Transverse colon (tissue), 4 donors: ENCODE results near the gene GAS7. TPM values are rescaled to one million over a fixed set of nuclear protein-coding genes. Genes with fewer than 3 reads are reported as not detected.

Source experiments
- DNase-seq: peaks from one replicate; pipeline ENCODE4 v3.0.0-alpha.2; 2019
- H3K27ac ChIP-seq, 4 donors: fragments of 200-600 bp; sonication (generic); 2 replicates each; pipeline ENCODE4 v1.5.1; 2016 to 2018; ENCODE audit warnings: inconsistent platforms in 4 of 4
- H3K27me3 ChIP-seq: fragments of 200-600 bp; sonication (generic); 2 replicates; pipeline ENCODE4 v1.5.1; 2017; ENCODE audit warnings: inconsistent platforms
- H3K36me3 ChIP-seq, 4 donors: fragments of 200-600 bp; sonication (generic); 2 replicates each; pipeline ENCODE4 v1.5.1; 2017 to 2019; ENCODE audit warnings: inconsistent platforms in 4 of 4
- H3K4me1 ChIP-seq, 4 donors: fragments of 200-600 bp; sonication (generic); 2 replicates each; pipeline ENCODE4 v1.5.1; 2017 to 2020; ENCODE audit warnings: inconsistent platforms in 4 of 4
- H3K4me3 ChIP-seq, 4 donors: fragments of 200-600 bp; sonication (generic); 1 replicate in 1 of 4; 2 replicates in 3 of 4; pipeline versions ENCODE4 v1.5.1 to v1.6.1; 2017 to 2019; ENCODE audit warnings: inconsistent platforms in 4 of 4
- H3K9me3 ChIP-seq, 2 donors: fragments of 200-600 bp; sonication (generic); 2 replicates each; pipeline ENCODE4 v1.5.1; 2017 to 2019; ENCODE audit warnings: inconsistent platforms in 2 of 2
- CTCF ChIP-seq, 5 experiments: fragments of 200-600 bp in 3 of 5; fragments of 450-650 bp in 2 of 5; sonication (generic) in 3 of 5; IDR thresholded peaks; 1 replicate in 2 of 5; 2 replicates in 3 of 5; pipeline ENCODE4 v1.5.1; 2016 to 2017; ENCODE audit warnings: antibody characterized with exemption in 5 of 5, inconsistent platforms in 3 of 5, mild to moderate bottlenecking in 2 of 5, moderate library complexity in 1 of 5
- EP300 ChIP-seq: sonication (generic); formaldehyde crosslinking; IDR thresholded peaks from one replicate; pipeline ENCODE4 v1.6.1; 2017; ENCODE audit warnings: antibody characterized with exemption, low read depth
- POLR2A ChIP-seq: fragments of 450-650 bp; IDR thresholded peaks from one replicate; pipeline ENCODE4 v1.6.1; 2016; ENCODE audit warnings: antibody characterized with exemption, mild to moderate bottlenecking, moderate library complexity
- POLR2AphosphoS5 ChIP-seq, 3 donors: sonication (generic); formaldehyde crosslinking; IDR thresholded peaks; one replicate each; pipeline ENCODE4 v1.6.1; 2016; ENCODE audit warnings: antibody characterized with exemption in 3 of 3
- whole genome bisulfite sequencing, 2 donors: methylation state at CpG; one replicate each; pipeline ENCODE4 v1.1.5; 2018; ENCODE audit warnings: low coverage in 1 of 2; 5-methylcytosine and 5-hydroxymethylcytosine counted together
- in situ Hi-C, 4 donors: fragments of 200-750 bp; cut with MboI; loops; one replicate each; pipeline versions ENCODE4 v1.15.0 to v1.15.1; 2017; ENCODE audit warnings: low sequenced_read_pairs in 3 of 4, low pct_ligation_motif_present in 1 of 4, low pct_unique_long_range_greater_than_20kb in 1 of 4
- intact Hi-C: fragments of 100-400 bp; cut with DNase I; formaldehyde crosslinking; loops from one replicate; pipeline ENCODE4 v1.15.1; 2023; ENCODE audit warnings: low total_unique reads
- total RNA-seq, 4 donors: library from RNA; depleted of rRNA; stranded (reverse); fragments of >200 nt; gene quantifications; one replicate each; pipeline ENCODE4 v1.1.0, GENCODE V29; 2016

The GAS7 gene
- total RNA-seq, 4 donors from 2014 or later: 9.2 to 59.1 (median 15.2) TPM

- 70 to 74% methylated on average over 2 to 3 of the region's 3 CpGs for WGBS, 2 donors
- no peaks in the 10 kb centered on the region for H3K9me3 ChIP-seq
- H3K4me1 ChIP-seq: peaks cover 0 to 17% (median 7%) of the 10 kb centered on the region in 4 donors
- TF ChIP-seq POLR2A (no peak), EP300 (no peak), CTCF (IDR thresholded peaks at IDR 0.05) (no peak), POLR2AphosphoS5 (IDR thresholded peaks at IDR 0.05) (no peak)
- no peaks in the 10 kb centered on the region for H3K27me3 ChIP-seq
- no peak overlapping the region for H3K27ac ChIP-seq
- in situ Hi-C loops: no loop called here
- no peak overlapping the region for H3K4me3 ChIP-seq
- DNase-seq: no peak
- intact Hi-C loops: no loop called here
- H3K36me3 ChIP-seq: no peaks in the 10 kb centered on the region
Observed at GRCh38 chr17:10087355-10087754, 111.1 kb downstream of the GAS7 start.

GRCh38 chr17:10083864-10084263 lies 114.5 kb downstream of the GAS7 start:
- TF ChIP-seq POLR2A: no peak
- no peak for TF ChIP-seq POLR2AphosphoS5 (IDR thresholded peaks at IDR 0.05)
- TF ChIP-seq EP300: no peak
- TF ChIP-seq CTCF (IDR thresholded peaks at IDR 0.05): no peak
- no peak for DNase-seq

GRCh38 chr17:10082795-10083194 lies 115.6 kb downstream of the GAS7 start:
- DNase-seq: no peak
- in situ Hi-C loops: no loop called here
- no peak overlapping the region for H3K27ac ChIP-seq

More at GRCh38 chr17:10083864-10084263, 114.5 kb downstream of the GAS7 start:
- in situ Hi-C loops (no loop called here), intact Hi-C loops (no loop called here)
- H3K27me3 ChIP-seq: no peaks in the 10 kb centered on the region
- H3K4me3 ChIP-seq: no peak overlapping the region
- peaks cover 0 to 9% (median 4%) of the 10 kb centered on the region in 4 donors for H3K4me1 ChIP-seq
- WGBS, 2 donors: 96 to 100% methylated on average over 1 to 3 of the region's 3 CpGs
- H3K36me3 ChIP-seq: no peaks in the 10 kb centered on the region
- no peaks in the 10 kb centered on the region for H3K9me3 ChIP-seq
- no peak overlapping the region for H3K27ac ChIP-seq

GRCh38 chr17:10081571-10082169 lies 116.7 kb downstream of the GAS7 start:
- no peak for DNase-seq
- Histone ChIP-seq H3K36me3 (no peaks in the 10 kb centered on the region), H3K27ac (no peak overlapping the region), H3K4me3 (no peak overlapping the region), H3K9me3 (no peaks in the 10 kb centered on the region), H3K4me1 (peaks cover 0 to under 1% (median 0%) of the 10 kb centered on the region in 4 donors), H3K27me3 (no peaks in the 10 kb centered on the region)
- 68 to 73% methylated on average over 4 to 8 of the region's 8 CpGs for WGBS, 2 donors
- intact Hi-C loops (no loop called here), in situ Hi-C loops (no loop called here)
- TF ChIP-seq POLR2AphosphoS5 (IDR thresholded peaks at IDR 0.05) (no peak), CTCF (IDR thresholded peaks at IDR 0.05) (no peak), EP300 (no peak), POLR2A (no peak)

More at GRCh38 chr17:10082795-10083194, 115.6 kb downstream of the GAS7 start:
- intact Hi-C loops: no loop called here
- H3K27me3 ChIP-seq: no peaks in the 10 kb centered on the region
- no peak for TF ChIP-seq EP300
- TF ChIP-seq CTCF (IDR thresholded peaks at IDR 0.05): no peak
- no peak for TF ChIP-seq POLR2AphosphoS5 (IDR thresholded peaks at IDR 0.05)
- TF ChIP-seq POLR2A: no peak
- H3K4me1 ChIP-seq: peaks cover 0 to 5% (median 1%) of the 10 kb centered on the region in 4 donors
- no peak overlapping the region for H3K4me3 ChIP-seq
- no peaks in the 10 kb centered on the region for H3K36me3 ChIP-seq
- 93 to 96% methylated on average over 2 of the region's 2 CpGs for WGBS, 2 donors
- H3K9me3 ChIP-seq: no peaks in the 10 kb centered on the region
